HUES6 (cell line): ENCODE data around the gene DHRS2.

ENCODE experiments used
- H3K27ac ChIP-seq: 2 replicates; pipeline ENCODE4 v1.7.0; 2013; ENCODE audit warnings: low read depth, mild to moderate bottlenecking, low read length, inconsistent platforms
- H3K27me3 ChIP-seq: 2 replicates; pipeline ENCODE4 v1.6.1; 2013; ENCODE audit warnings: low read length; ENCODE audit not compliant: control insufficient read depth, insufficient read depth
- H3K36me3 ChIP-seq: 2 replicates; pipeline ENCODE4 v1.6.1; 2013; ENCODE audit warnings: low read length; ENCODE audit not compliant: control insufficient read depth, insufficient read depth
- H3K4me1 ChIP-seq: 2 replicates; pipeline ENCODE4 v1.6.1; 2013; ENCODE audit warnings: low read length; ENCODE audit not compliant: control insufficient read depth, insufficient read depth
- H3K4me3 ChIP-seq: 2 replicates; pipeline ENCODE4 v1.5.1; 2013; ENCODE audit warnings: low read depth, low read length
- H3K9ac ChIP-seq: one replicate; pipeline ENCODE4 v1.6.1; 2013; ENCODE audit warnings: mild to moderate bottlenecking, low read length
- H3K9me3 ChIP-seq: 2 replicates; pipeline ENCODE4 v1.6.1; 2013; ENCODE audit warnings: low read depth, low read length; ENCODE audit not compliant: control insufficient read depth, insufficient read depth

DHRS2 gene

GRCh38 chr14:23623962-23624361, 12.2 kb upstream of the DHRS2 start:
- Histone ChIP-seq H3K9ac (no peak overlapping the region), H3K27me3 (peaks cover 9% of the 10 kb centered on the region; the same call in 1 of the 2 replicates), H3K9me3 (peaks cover 58% of the 10 kb centered on the region), H3K4me3 (no peak overlapping the region), H3K27ac (no peak overlapping the region), H3K4me1 (no peaks in the 10 kb centered on the region), H3K36me3 (no peaks in the 10 kb centered on the region)

- peaks cover 9% of the 10 kb centered on the region; the same call in 1 of the 2 replicates for H3K27me3 ChIP-seq
- H3K9ac ChIP-seq, result no peak overlapping the region
- H3K9me3 ChIP-seq, result peaks cover 58% of the 10 kb centered on the region
- no peaks in the 10 kb centered on the region for H3K4me1 ChIP-seq
- H3K27ac ChIP-seq, result no peak overlapping the region
- no peak overlapping the region for H3K4me3 ChIP-seq
- no peaks in the 10 kb centered on the region for H3K36me3 ChIP-seq
Measured at GRCh38 chr14:23624830-23625404, 11.2 kb upstream of the DHRS2 start.

GRCh38 chr14:23626946-23627345, 9.2 kb upstream of the DHRS2 start:
- Histone ChIP-seq H3K36me3 (no peaks in the 10 kb centered on the region), H3K4me1 (peaks cover 6% of the 10 kb centered on the region), H3K4me3 (no peak overlapping the region), H3K27ac (no peak overlapping the region), H3K27me3 (peaks cover 4% of the 10 kb centered on the region; the same call in 1 of the 2 replicates), H3K9ac (no peak overlapping the region), H3K9me3 (peaks cover 53% of the 10 kb centered on the region)

GRCh38 chr14:23627961-23628360, 8.2 kb upstream of the DHRS2 start:
- Histone ChIP-seq H3K27me3 (no peaks in the 10 kb centered on the region), H3K4me1 (peaks cover 10% of the 10 kb centered on the region), H3K27ac (no peak overlapping the region), H3K9me3 (peaks cover 44% of the 10 kb centered on the region), H3K4me3 (no peak overlapping the region), H3K36me3 (no peaks in the 10 kb centered on the region), H3K9ac (no peak overlapping the region)

GRCh38 chr14:23629204-23629603, 7.0 kb upstream of the DHRS2 start:
- Histone ChIP-seq H3K27me3 (no peaks in the 10 kb centered on the region), H3K9me3 (peaks cover 32% of the 10 kb centered on the region), H3K9ac (no peak overlapping the region), H3K4me1 (peaks cover 10% of the 10 kb centered on the region), H3K36me3 (no peaks in the 10 kb centered on the region), H3K27ac (no peak overlapping the region), H3K4me3 (no peak overlapping the region)

GRCh38 chr14:23629832-23630396, 6.2 kb upstream of the DHRS2 start:
- H3K9ac ChIP-seq, result no peak overlapping the region
- no peak overlapping the region for H3K27ac ChIP-seq
- no peaks in the 10 kb centered on the region for H3K27me3 ChIP-seq
- no peaks in the 10 kb centered on the region for H3K36me3 ChIP-seq
- peaks cover 10% of the 10 kb centered on the region for H3K4me1 ChIP-seq
- H3K4me3 ChIP-seq, result no peak overlapping the region
- peaks cover 25% of the 10 kb centered on the region for H3K9me3 ChIP-seq

GRCh38 chr14:23630687-23631086, 5.5 kb upstream of the DHRS2 start:
- H3K27me3 ChIP-seq, result no peaks in the 10 kb centered on the region
- H3K9me3 ChIP-seq, result peaks cover 17% of the 10 kb centered on the region
- no peak overlapping the region for H3K27ac ChIP-seq
- peaks cover 10% of the 10 kb centered on the region for H3K4me1 ChIP-seq
- H3K4me3 ChIP-seq, result no peak overlapping the region
- no peak overlapping the region for H3K9ac ChIP-seq
- no peaks in the 10 kb centered on the region for H3K36me3 ChIP-seq

GRCh38 chr14:23631234-23631633, 4.9 kb upstream of the DHRS2 start:
- no peak overlapping the region for H3K4me3 ChIP-seq
- H3K9ac ChIP-seq, result no peak overlapping the region
- peaks cover 10% of the 10 kb centered on the region for H3K4me1 ChIP-seq
- H3K27ac ChIP-seq, result no peak overlapping the region
- no peaks in the 10 kb centered on the region for H3K36me3 ChIP-seq
- H3K27me3 ChIP-seq, result no peaks in the 10 kb centered on the region
- H3K9me3 ChIP-seq, result peaks cover 15% of the 10 kb centered on the region

GRCh38 chr14:23631702-23632460, 4.3 kb upstream of the DHRS2 start:
- Histone ChIP-seq H3K27me3 (no peaks in the 10 kb centered on the region), H3K9ac (peak overlapping the region; percentile 29), H3K4me1 (peaks cover 10% of the 10 kb centered on the region), H3K36me3 (no peaks in the 10 kb centered on the region), H3K9me3 (peaks cover 14% of the 10 kb centered on the region; the same call in 1 of the 2 replicates), H3K4me3 (no peak overlapping the region), H3K27ac (no peak overlapping the region)

- Histone ChIP-seq H3K9ac (no peak overlapping the region), H3K4me1 (peaks cover 10% of the 10 kb centered on the region), H3K4me3 (no peak overlapping the region), H3K36me3 (no peaks in the 10 kb centered on the region), H3K9me3 (peaks cover 9% of the 10 kb centered on the region; the same call in 1 of the 2 replicates), H3K27me3 (no peaks in the 10 kb centered on the region), H3K27ac (no peak overlapping the region)
Measured at GRCh38 chr14:23632461-23633159, 3.6 kb upstream of the DHRS2 start.
